Inflammatory macrophage treated with lipopolysaccharide for 1 hour (primary cell): Measurements from ENCODE around the gene SLC41A1.
"Not testable (repeated sequence)": the region's sequence is repeated elsewhere in the genome, so short reads cannot be mapped to it uniquely, and the experiment has no call there.

Source experiments
- DNase-seq, 2 donors: peaks; one replicate each; pipeline ENCODE4 v3.0.0-alpha.2; 2020 to 2022

SLC41A1 gene

DNA sequence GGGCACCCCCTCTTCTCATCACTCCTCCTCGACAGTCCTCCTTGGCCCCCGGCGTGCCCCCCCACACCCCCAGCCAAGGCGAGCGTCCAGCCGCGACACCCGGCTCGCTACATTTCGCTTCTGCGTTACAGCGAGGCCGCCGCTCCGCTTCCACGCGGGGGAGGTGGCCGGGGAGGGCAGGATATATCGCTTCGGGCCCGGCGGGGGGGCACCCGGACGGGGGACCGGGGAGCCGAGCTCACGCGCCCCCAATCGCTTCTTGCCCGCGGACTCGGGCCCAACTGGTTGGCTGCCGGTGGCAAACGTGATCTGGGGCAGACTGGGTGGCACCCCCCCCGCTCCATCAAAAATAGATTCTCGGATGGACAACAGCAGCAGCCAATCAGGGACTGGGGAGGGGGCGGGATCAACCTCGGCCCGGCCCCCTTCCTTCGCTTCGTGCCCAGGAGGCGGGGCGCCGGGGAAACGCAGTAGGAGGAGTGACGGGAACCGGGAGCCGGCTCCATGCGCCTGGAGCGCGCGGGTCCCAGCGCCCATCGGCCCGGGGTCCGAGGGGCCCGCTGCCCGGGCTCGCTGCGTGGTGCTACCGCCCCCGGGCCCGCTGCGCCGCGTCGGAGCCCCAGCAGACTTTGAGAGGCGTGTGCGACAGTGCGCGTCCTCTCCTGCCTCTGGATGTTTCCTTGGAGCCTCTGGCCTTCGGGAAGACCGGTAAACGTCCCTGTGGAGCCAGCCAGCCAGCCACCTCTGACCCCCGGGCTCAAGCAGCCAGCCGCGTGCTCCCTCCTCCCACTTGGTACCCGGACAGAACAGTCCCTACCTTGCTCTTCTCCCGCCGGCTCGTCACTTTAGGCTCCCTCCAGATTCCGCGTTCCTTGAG is at the start of gene SLC41A1:
TSS of gene SLC41A1 (minus strand) at position 321 of the 877 bp plus-strand sequence. CDS start 2,757 bp downstream, outside the sequence.
- DNase-seq, result peak; percentile 70 to 95

DNA sequence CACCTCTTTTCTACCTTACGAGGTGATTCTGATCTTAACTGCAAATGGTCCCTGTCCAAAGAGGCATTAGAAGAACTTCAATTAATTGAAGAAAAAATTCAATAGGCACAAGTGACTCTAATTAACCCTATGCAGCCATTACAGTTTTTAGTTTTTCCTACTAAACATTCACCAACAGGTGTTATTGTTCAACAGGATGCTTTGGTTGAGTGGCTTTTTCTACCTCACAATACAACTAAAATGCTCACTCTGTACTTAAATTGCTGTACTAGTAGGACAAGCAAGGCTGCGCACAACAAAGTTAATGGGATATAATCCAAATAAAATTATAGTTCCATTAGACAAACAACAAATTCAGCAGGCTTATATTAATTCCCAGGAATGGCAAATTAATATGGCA is 48.5 kb upstream of the SLC41A1 start:
- DNase-seq, result no peak

DNA sequence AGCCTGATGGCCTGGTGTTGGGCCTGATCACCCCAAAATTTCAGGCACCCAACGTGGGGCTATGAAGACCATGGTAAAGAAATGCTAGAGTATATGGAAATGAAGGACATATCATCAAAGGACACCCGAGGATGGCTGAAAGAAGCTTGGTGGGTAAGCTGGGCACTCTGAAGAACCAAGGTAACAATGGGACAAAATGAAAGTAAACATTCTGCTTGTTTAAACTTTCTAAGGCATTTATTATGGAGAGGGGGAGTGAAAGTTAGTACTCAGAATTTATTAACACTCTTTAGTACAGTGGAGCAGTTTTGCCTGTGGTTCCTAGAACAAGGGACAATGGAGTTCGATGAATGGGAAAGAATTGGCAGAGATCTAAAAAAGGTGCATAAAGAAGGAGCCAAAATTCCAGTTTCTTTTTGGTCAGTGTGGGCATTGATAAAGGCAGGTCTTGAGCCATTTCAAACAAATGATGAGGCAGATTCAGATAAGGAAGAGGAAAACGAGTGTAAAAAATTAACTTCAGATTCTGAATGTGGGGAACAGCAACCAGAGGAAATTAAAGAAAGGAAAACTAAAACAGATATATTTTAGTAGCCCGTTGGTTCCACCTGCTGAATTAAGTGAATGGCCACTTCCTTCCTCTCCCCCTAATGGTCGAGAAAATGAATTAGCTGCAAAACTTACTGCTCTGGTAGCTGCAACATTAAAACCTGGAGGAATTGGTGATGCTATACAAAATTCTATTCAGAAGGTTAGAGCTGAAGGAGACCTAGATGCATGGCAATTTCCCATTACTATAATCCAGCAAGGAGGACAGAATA is 45.4 kb upstream of the SLC41A1 start:
- DNase-seq, result no peak

DNA sequence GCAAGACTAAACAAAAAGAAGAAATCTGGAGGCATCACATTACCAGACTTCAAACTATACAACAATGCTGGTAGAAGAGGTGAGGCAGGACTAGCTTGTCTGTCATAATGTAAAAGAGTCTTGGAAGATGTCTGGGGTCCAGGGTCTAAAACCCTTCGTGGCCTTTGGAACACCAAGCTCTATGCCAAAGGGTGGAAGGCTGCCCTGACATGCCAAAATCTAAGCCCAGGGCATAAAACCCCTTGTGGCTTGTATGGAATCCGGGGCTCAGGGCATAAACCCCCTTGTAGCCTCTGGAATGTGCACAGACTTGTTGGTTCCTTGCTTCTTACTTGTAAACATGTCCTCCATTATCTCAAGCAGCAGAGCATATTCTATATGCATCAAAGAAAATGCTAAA is 44.5 kb upstream of the SLC41A1 start:
- DNase-seq, result not testable (repeated sequence)

DNA sequence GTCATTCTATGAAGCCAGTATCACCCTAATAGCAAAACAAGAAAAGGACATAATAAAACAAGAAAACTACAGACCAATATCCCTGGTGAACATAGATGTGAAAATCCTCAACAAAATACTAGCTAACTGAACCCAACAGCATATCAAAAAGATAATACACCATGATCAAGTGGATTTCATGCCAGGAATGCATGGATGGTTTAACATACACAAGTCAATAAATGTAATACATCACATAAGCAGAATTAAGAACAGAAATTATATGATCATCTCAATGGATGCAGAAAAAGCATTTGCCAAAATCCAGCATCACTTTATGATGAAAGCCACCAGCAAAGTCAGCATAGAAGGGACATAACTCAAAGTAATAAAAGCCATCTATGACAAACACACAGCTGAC is 43.4 kb upstream of the SLC41A1 start:
- no peak for DNase-seq

DNA sequence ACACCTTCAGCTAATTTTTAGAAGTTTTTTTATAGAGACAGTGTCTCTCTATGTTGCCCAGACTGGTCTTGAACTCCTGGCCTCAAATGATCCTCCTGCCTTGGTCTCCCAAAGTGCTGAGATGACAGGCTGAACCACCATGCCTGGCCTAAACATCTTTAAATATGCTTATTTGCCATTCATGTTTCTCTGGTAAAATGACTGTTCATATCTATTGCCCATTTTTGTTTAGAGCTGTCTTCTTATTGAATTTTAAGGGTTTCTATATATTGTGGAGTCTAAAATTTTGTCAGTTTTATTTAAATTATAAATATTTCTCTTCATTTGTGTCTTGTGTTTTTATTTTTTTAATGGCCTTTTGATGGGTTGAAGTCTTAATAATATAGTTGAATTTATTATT is 40.0 kb upstream of the SLC41A1 start:
- DNase-seq, result no peak

DNA sequence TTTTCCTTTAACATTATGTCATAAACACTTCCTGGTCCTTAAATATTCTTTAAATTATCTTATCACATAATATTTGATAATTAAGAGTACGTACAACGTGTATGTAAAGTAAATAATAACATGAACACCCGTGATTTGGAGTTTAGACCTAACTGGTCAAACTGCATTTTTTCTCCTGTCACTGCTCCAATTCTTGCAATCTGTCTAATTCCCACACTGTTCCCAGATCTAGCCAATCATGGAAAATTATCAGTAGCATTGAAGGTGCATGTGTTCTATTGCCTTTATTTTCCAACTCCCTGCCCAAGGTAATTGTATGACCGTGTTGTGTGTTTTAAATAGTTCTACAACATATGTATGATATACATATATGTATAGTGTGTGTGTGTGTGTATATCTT is 39.0 kb upstream of the SLC41A1 start:
- no peak for DNase-seq

DNA sequence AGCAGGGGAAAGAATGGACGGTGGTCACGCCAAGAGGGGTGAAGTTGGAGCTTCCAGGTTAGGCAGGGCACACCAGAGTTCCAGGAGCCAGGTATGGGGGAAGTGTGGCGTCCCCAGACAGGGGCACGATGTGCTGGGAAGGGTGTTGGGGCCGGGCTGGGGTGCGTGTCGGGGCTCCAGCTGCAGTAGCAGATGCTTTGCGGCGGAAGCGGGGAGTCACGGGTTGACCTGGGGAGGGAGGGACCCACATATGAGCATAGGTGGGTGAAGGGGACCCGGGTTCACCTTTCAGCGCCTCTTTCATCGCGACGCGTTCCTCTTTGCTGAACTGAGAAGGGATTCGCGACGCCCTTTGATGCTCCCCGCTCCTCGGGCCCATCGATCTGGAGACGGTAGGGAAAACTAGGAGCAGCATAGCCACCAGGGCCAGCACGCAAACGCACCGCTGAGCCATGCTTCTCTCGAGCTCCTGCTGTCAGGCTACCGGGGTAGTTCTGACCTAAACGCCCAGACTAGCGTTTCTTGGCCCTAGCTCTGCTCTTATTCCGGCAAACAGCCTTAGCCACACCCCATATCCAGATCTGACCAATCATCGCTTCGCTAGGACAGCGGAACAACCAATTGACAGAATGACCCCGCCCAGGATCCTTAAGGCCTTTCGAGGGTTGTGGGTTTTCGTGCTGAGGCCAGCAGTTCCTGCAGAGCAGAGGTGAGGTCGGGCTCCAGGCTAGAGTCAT is 36.8 kb upstream of the SLC41A1 start, which contains the start of gene PM20D1:
TSS of gene PM20D1 (minus strand) at position 514 of the 737 bp plus-strand sequence. CDS start at position 454, 60 bp downstream.
- peak; percentile 80 for DNase-seq

DNA sequence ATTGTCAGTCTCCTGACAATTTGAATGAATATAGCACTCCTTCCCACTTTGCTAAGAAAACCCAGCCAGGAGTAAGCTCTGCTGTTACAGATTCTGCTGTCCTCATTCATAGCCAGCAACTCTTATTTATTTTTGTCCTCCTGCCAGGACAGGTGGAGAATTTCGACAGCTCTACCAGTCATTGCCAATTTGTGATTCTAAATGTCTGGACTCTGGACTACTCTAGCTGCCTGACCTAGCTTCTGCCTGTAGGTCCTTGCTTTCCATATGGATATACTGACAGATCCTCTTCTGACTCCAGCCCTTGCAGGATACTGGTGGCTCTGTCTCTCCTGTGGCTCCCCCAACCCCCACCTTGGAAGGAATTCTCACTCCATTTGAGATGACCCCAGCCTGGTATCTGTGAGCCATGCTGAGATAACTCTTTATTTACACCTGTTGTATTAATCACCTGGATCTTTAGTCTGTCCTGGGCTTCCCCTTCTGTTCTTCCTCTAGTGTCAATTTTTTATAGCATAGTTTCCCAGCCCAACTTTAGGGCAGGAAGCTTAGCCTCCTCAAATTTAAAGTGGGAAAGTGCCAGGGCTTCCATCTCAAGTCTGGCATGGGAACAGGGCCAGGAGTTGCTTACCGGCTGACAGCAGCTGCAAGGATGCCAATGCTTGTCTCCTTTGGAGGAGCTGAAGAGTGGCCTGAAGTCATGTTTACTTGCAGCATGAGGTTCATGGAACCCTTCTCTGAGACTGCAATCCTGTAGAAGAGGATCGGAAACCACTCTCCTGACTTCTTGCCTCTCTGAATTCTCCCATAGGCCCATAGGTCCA is 30.2 kb upstream of the SLC41A1 start:
- no peak for DNase-seq

DNA sequence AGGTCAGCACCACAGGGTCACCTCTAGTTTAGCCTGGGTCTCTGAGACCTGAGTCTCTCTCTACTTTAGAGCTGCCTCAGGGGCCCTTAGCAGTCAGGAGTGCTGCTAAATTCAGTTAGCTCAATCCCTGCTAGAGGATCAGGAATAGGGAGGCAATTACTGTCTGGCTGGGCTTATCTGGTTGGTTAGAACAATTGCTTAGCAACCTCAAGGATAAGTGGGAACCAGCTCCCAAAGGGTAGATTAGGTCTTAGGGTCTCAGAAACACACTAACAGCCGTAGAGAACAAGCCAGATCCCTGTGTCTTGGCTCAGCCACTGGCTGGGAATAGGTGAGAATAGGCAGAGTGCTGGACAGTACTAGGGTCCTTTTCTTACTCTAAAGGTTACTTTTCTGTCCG is 29.2 kb upstream of the SLC41A1 start:
- no peak for DNase-seq

DNA sequence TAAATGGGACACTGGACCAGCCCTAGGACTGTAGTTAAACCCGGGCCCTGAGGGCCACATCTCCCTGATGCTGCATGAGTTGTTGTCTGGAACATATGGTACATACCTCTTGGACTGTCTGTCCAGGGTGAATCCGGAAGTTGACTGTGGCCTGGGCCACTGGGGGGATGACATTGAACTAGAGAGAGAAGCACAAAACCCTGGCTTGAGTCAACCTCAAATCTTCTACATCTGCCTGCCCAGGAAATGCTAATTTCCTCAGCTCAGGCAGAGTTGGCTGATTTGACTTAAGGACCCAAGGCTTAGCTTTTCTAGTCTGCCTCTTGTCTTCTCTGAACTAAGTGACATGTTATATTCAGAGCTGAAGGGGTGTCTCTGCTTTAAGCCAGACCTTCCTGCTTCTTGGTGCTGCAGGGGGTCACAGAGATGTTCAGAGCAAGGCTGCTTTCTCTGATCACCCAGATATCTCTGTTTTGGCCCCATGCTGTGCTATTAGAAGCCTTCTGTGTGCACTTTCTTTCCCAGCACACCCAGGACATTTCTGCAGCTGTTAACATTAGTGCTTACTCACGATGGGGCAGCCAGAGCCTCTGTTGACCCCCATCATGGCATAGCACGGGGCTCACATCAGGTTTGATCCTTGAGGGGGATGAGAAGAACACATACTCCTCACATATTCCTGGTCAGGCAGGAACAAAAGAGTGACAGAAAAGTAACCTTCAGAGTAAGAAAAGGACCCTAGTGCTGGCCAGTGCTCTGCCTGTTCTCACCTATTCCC is 27.3 kb upstream of the SLC41A1 start:
- DNase-seq, result no peak

DNA sequence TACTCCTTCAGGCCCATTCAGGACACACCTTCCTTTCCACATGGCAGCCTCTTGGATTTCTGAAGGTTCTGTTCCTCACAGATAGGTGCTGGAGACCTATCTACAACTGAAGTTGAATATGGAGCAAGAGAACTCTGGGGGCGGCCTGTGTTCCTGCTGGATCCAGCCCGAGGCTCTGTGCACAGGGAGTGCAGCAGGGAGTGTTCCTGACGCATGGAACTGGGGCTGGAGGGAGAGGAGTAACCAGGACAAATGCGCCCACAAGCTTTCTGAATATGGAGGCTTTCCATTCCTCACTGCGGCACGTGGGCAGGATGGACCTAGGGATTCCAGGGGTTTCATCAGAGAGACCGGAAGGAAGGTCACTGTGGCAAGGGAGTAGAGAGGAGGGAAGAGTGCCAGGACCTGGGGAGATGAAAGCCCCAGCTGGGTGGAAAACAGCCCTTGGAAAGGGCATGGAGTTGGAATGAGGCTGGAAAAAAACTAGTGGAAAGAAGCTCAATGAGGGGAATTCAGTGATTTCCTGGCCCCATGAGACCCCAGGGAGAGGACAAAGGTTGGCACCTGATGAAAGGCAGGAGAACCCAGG is 24.5 kb upstream of the SLC41A1 start:
- DNase-seq, result no peak

DNA sequence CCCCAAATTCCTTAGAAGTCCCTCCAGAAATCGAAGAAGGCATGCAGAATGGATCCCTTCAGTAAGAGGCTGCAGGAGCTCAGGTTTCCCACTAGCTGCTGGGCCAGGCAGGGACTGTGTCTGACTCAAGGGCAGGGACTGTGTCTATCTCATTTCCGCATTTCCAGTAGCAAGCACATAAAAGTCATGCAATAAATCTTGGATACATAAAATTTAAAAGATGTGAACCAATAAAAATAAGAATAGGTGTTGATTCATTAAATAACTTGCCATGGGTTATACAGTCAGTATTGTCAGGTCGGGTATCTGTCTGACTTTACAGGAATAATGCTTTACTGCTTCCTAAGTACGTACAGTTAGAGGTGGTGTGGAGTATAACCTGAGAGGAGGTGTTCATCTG is 21.8 kb upstream of the SLC41A1 start:
- DNase-seq, result no peak

DNA sequence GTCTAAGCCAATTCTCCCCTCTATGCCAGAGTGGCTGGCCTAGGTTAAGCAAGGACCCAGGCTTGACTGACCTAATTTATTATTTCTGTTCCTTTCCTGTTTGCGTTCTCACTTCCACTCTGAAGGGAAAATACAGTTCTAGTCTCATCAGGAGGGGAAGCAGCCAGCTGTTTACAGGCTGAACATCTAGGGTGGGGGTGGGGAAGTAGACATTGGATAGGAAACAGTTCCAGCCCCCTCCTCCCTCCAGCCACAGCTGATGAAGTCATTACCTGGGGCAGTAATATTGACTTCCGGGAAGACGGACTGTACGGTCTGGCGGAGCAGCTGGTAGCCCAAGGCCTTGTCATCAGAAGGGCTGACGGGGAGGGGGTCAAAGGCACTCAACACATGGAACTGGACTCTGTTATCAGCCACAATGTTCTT is 19.3 kb upstream of the SLC41A1 start:
- DNase-seq, result peak in 1 of 2 donors; percentile 43

DNA sequence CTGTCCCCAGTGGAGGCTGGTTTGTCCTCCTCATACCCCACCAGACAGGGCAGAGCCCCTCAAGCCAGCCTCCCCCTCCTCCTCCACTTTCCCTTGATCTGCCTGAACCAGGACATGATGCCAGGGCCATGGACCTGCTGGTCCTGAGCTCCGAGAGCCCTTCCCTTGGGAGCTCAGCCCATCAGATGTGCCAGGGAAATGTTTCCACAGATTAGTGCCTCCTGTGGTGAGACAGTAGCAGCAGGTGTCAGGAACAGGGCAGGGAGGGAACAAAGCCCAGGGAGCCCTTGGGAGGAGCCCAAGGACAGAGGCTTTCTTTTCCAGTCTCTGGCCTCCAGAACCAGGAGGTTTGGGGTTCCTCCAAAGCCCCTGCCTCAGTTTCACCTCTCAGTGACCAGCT is 14.6 kb upstream of the SLC41A1 start:
- no peak for DNase-seq

DNA sequence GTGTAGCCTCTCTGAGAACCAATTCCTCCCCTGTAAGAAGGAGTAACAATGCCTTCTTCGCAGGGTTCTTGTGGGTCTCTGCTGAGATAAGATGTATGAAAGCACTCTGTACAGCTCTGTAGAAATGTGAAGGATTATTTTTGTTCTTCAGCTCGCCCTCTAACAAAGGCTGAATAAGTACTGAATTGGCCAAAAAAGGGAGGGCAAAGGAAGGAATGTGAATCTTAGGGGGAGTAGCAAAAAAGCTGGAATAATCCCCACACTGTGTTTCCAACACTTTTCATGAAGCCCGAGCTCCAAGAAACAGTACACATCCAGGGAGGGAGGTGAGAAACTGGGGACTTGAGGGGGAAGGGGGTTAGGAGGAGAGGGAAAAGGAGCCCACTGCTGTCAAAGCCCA is 14.0 kb upstream of the SLC41A1 start:
- DNase-seq, result no peak

DNA sequence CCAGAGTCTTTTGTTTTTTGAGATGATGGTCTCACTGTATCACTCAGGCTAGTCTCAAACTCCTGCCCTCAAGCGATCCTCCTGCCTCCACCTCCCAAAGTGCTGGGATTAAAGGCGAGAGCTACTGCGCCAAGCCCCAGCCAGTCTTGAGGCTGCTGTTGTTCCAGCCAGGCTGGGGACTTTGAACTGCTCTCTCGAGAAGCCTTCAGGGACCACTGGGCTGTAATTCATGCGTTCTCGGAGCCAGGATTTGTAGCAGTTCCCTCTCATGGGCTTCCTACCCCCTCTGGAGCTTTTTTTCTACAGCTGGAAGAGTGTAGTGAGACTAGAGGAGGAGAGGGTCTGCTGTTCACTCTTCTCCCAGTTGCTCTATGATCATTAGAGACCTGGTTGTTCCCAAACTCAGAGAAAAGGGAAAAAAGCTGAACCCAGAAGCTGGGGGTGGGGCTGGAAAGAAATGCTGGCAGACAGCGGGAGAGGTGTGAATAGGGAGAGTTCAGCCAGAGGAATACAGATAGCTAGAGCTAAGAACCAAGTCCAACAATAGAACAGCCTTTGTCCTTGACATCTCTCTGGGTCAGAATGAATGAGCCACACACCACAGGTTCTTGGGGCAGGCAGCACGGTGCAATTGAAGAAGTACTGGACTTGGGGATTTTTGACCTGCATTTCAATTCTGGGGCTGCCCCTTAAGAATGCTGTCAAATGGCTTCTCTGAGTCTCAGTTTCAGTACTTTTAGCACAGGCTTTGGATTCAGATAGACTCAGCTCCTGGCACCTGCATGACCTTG is 13.2 kb upstream of the SLC41A1 start:
- DNase-seq, result peak; percentile 30 to 31

DNA sequence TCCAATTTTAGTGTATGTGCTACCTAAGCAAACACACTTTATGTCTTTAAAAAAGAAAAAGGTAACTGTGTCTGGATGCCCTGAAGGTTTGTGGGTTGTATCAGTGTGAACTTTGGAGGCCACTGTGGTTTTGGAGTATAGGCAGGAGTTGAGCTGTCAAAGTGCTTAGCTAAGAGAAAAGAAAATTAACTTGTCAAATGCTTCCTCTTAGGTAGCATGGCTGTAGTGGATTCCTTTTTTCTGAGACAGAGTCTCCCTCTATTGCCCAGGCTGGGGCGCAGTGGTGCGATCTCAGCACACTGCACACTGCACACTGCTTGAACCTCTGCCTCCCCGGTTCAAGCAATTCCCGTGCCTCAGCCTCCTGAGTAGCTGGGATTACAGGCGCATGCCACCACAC is 11.2 kb upstream of the SLC41A1 start:
- no peak for DNase-seq

DNA sequence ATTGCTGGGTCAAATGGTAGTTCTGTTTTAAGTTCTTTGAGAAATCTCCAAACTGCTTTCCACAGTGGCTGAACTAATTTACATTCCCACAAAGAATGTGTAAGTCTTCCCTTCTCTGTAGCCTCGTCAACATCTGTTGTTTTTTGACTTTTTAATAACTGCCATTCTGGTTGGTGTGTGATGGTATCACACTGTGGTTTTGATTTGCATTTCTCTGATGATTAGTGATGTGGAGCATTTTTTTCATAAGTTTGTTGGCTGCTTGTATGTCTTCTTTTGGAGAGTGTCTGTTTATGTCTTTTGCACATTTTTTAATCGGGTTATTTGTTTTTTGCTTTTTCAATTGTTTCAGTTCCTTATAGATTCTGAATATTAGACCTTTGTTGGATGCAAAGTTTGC is 10.3 kb upstream of the SLC41A1 start:
- DNase-seq, result not testable (repeated sequence)

DNA sequence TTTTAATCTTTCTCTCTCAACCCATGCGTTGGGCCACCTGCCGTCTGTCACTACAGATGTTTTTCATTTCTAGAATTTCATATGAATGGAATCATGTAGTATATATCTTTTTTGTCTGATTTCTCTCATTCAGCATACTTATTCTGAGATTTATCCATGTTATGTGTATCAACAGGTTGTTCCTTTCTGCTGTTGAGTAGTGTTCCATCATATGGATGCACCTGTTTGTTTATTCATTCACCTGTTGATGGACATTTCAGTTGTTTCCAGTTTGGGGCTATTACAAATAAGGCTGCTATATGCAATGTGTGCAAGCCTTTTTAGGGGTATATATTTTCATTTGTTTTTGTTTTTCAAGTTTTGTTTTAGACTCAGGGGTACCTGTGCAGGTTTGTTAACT is 9.4 kb upstream of the SLC41A1 start:
- DNase-seq, result no peak
